Mesothelial cell of epicardium (in vitro differentiated cells): Measurements from ENCODE around the gene CYTH2. TPM values are rescaled to one million over a fixed set of nuclear protein-coding genes. Genes with fewer than 3 reads are reported as not detected.
A peak's percentile ranks its signal among the peaks of the same experiment; 100 is the strongest.

Experiments used
- DNase-seq, 2 experiments: peaks; one replicate each; pipeline ENCODE4 v3.0.0; 2021; ENCODE audit warnings: low spot score in 2 of 2; ENCODE audit not compliant: unreplicated experiment in 2 of 2
- H3K27ac Mint-ChIP-seq: 2 replicates; pipeline ENCODE4 v1.8.0; 2021; ENCODE audit warnings: mixed read lengths
- H3K27me3 Mint-ChIP-seq: 2 replicates; pipeline ENCODE4 v1.8.0; 2021; ENCODE audit warnings: low read depth, mixed read lengths
- H3K36me3 Mint-ChIP-seq: 2 replicates; pipeline ENCODE4 v1.8.0; 2021; ENCODE audit warnings: mixed read lengths
- H3K4me1 Mint-ChIP-seq: 2 replicates; pipeline ENCODE4 v1.8.0; 2021; ENCODE audit warnings: mixed read lengths
- H3K4me3 Mint-ChIP-seq: 2 replicates; pipeline ENCODE4 v1.8.0; 2021; ENCODE audit warnings: mild to moderate bottlenecking, moderate library complexity, mixed read lengths
- H3K9me3 Mint-ChIP-seq: 2 replicates; pipeline ENCODE4 v1.8.0; 2021; ENCODE audit warnings: mixed read lengths
- CTCF ChIP-seq: fragments of 200-600 bp; sonication (generic); IDR thresholded peaks from one replicate; pipeline ENCODE4 v1.5.0; 2021; ENCODE audit warnings: antibody characterized with exemption; ENCODE audit not compliant: unreplicated experiment
- total RNA-seq: library from RNA; stranded (reverse); gene quantifications from 3 replicates; pipeline ENCODE4 v1.2.1, GENCODE V29; 2021

CYTH2 gene
- total RNA-seq, 1 donor from 2014 or later, result 190 TPM

DNA sequence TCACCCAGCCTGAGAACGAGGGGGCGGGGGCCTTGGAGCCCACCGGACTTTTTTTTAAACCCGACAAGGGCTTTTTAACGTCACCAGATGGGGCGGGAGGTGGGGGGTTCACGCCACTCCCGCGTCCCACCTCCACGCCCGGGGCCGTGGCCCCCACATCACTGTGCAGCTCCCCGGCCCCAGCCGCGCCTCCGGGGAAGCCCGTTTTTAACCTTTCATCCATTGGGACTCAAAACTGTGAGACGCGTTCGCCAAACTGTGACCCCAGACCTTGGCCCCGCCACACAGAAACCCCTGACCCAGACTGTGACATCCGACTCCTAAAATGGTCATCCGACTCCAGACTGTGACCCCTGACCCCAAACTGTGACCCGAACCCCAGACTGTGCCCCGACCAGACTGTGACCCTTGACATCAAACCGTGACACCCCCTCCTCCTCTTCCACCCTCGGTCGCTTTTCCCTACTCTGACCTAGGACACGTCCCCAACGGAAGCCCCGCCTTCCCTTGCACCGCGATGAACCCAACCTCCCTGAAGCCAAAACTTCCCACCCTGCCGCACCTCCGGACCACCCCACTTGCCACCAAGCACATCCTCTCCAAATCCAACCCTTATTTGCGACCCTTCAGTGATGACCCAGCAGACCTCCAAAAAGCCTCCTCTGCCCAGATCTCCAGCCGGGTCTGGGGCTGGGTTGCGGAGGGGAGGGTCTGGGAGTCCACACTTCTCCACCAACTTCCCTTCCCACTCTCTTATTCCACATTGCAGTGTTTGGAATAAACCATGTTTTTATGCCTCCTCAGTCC is 24.8 kb upstream of the CYTH2 start:
- Mint-ChIP-seq H3K4me3 (peak overlapping the region; percentile 92), H3K4me1 (peaks cover 16% of the 10 kb centered on the region), H3K27me3 (no peaks in the 10 kb centered on the region), H3K27ac (peak overlapping the region; percentile 85), H3K9me3 (no peaks in the 10 kb centered on the region), H3K36me3 (peaks cover 17% of the 10 kb centered on the region)
- no peak for DNase-seq
- no peak for TF ChIP-seq CTCF

GRCh38 chr19:48444936-48445200 is 24.3 kb upstream of the CYTH2 start:
- Mint-ChIP-seq H3K36me3 (peaks cover 17% of the 10 kb centered on the region), H3K4me1 (peaks cover 16% of the 10 kb centered on the region)
- TF ChIP-seq CTCF, result no peak

GRCh38 chr19:48445256-48445605 is 23.9 kb upstream of the CYTH2 start:
- Mint-ChIP-seq H3K36me3 (peaks cover 17% of the 10 kb centered on the region), H3K27me3 (no peaks in the 10 kb centered on the region), H3K4me3 (peak overlapping the region; percentile 92), H3K4me1 (peaks cover 16% of the 10 kb centered on the region), H3K9me3 (no peaks in the 10 kb centered on the region), H3K27ac (peak overlapping the region; percentile 85)
- no peak for DNase-seq
- no peak for TF ChIP-seq CTCF

More at GRCh38 chr19:48444936-48445200, 24.3 kb upstream of the CYTH2 start:
- no peak for DNase-seq
- Mint-ChIP-seq H3K27me3 (no peaks in the 10 kb centered on the region), H3K9me3 (no peaks in the 10 kb centered on the region), H3K4me3 (peak overlapping the region; percentile 92), H3K27ac (peak overlapping the region; percentile 85)

DNA sequence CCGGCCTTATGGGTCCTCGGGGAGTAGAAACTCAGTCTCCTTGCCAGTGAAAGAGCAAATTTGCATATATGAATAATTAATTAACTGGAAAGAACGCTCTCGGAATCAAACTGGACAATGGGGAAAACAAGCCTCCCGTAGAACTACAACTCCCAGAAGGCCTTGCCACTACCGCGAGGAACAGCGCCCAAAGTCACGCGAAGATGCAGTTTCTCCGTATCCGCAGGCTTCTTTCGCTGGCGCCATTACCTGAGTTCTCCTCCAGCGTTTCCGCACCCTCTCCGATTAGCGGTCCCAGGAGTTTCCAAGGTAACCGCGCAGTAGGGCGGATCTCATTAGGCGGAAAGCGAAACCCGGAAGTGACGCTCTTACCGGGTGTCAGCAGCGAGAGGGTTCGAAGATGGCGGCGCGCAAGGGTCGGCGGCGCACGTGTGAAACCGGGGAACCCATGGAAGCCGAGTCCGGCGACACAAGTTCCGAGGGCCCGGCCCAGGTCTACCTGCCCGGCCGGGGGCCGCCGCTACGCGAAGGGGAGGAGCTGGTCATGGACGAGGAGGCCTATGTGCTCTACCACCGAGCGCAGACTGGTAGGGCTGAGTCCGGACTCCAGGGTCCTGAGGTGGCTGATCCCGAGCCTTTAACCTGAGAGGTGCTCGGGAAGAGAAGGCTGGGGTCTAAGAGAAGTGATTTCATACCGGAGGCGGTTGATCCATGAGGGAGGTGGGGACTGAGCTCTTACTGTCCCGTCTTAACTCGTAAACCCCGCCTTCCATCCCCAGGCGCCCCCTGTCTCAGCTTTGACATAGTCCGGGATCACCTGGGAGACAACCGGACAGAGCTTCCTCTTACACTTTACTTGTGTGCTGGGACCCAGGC is 23.3 kb upstream of the CYTH2 start, which contains the start of gene GRWD1:
TSS of gene GRWD1 (plus strand) at position 378 of the 876 bp plus-strand sequence. CDS start at position 401, 23 bp downstream.
- H3K4me3 Mint-ChIP-seq, result peak within 1 kb of the TSS; percentile 92
- H3K36me3 Mint-ChIP-seq, result peaks cover 17% of the 10 kb centered on the region
- H3K4me1 Mint-ChIP-seq, result peaks cover 16% of the 10 kb centered on the region
- no peaks in the 10 kb centered on the region for H3K9me3 Mint-ChIP-seq
- TF ChIP-seq CTCF, result no peak
- no peaks in the 10 kb centered on the region for H3K27me3 Mint-ChIP-seq
- peak; percentile 82 to 85 for DNase-seq
- H3K27ac Mint-ChIP-seq, result peak within 1 kb of the TSS; percentile 85

DNA sequence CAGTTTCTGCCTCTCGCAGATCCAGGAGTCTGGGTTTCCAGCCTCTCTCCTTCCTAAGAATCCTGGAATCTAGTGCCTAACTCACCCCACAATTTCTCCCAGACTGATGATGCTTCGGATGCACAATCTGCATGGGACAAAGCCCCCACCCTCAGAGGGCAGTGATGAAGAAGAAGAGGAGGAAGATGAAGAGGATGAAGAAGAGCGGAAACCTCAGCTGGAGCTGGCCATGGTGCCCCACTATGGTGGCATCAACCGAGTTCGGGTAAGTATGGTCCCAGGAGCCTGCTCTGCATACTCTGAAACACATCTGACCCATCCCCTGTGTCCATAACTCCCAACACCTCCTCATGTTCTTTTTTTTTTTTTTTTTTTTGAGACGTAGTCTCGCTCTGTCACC is 22.6 kb upstream of the CYTH2 start:
- TF ChIP-seq CTCF, result no peak
- no peaks in the 10 kb centered on the region for H3K9me3 Mint-ChIP-seq
- peaks cover 17% of the 10 kb centered on the region for H3K36me3 Mint-ChIP-seq
- no peak for DNase-seq
- H3K4me3 Mint-ChIP-seq, result peak overlapping the region; percentile 92
- H3K4me1 Mint-ChIP-seq, result peaks cover 16% of the 10 kb centered on the region
- H3K27me3 Mint-ChIP-seq, result no peaks in the 10 kb centered on the region
- peak overlapping the region; percentile 85 for H3K27ac Mint-ChIP-seq
